ENCODE results near the gene OR9A4. TPM values are rescaled to one million over a fixed set of nuclear protein-coding genes. Genes with fewer than 3 reads are reported as not detected.

Gene OR9A4
- total RNA-seq, 1 experiment from 2014 or later, result not detected

- ChIA-PET CTCF (no interaction called here), POLR2A (no interaction called here), RAD21 (ENCODE audit: low non-redundant PET in 1 of 2, low total read pairs in 2 of 2, uncharacterized antibody in 2 of 2, unreplicated experiment in 2 of 2) (no interaction called here)
- no peaks in the 10 kb centered on the region for H3K9me2 ChIP-seq (ENCODE audit: insufficient read depth)
- H3K9ac ChIP-seq (ENCODE audit: low read length), result no peak overlapping the region
- H3K9me3 ChIP-seq (ENCODE audit: control insufficient read depth in 1 of 2, insufficient read depth in 1 of 2, low read depth in 1 of 2, low read length in 2 of 2), result peaks cover 0 to 3% of the 10 kb centered on the region in 2 experiments; a peak in 1 of 4 replicates
- H3K79me2 ChIP-seq (ENCODE audit: insufficient read depth, low read length), result no peaks in the 10 kb centered on the region
- no peak overlapping the region for H3K4me3 ChIP-seq (replicated peaks in 1 of 2; ENCODE audit: low read depth in 1 of 2, low read length in 2 of 2)
- TF ChIP-seq TCF7L2 (IDR thresholded peaks at IDR 0.05; ENCODE audit: borderline replicate concordance, extremely low read depth, insufficient read depth, insufficient read length) (no peak), POLR2A (IDR thresholded peaks at IDR 0.05; ENCODE audit: borderline replicate concordance, extremely low read depth, insufficient read depth, insufficient read length) (no peak), EZH2 (IDR thresholded peaks at IDR 0.05) (no peak), JUND (IDR thresholded peaks at IDR 0.05) (no peak), ZFX (IDR thresholded peaks at IDR 0.05) (no peak), SRF (IDR thresholded peaks at IDR 0.05; ENCODE audit: low read depth) (no peak), SIN3A (IDR thresholded peaks at IDR 0.05; ENCODE audit: low read depth) (no peak), REST (IDR thresholded peaks at IDR 0.05; ENCODE audit: low read depth) (no peak), POLR2AphosphoS5 (IDR thresholded peaks at IDR 0.05; ENCODE audit: low read depth, low read length) (no peak), ZBTB33 (IDR thresholded peaks at IDR 0.05; ENCODE audit: extremely low read depth, insufficient replicate concordance, low read length) (no peak), ZNF274 (IDR thresholded peaks at IDR 0.05; ENCODE audit: low read depth, low read length) (no peak), FOSL1 (IDR thresholded peaks at IDR 0.05; ENCODE audit: low read depth) (no peak)
- H4K20me1 ChIP-seq (ENCODE audit: insufficient read depth), result no peaks in the 10 kb centered on the region
- no peaks in the 10 kb centered on the region for H3K4me1 ChIP-seq (ENCODE audit: control insufficient read depth in 1 of 2, insufficient read depth in 2 of 2, low read length in 2 of 2)
- ATAC-seq (no peak), DNase-seq (ENCODE audit: low read depth, low spot score) (no peak)
- H3K4me2 ChIP-seq (ENCODE audit: low read length), result no peak overlapping the region
- H3K27me3 ChIP-seq (ENCODE audit: insufficient read depth, low read length), result no peaks in the 10 kb centered on the region
- no peaks in the 10 kb centered on the region for H3K36me3 ChIP-seq (ENCODE audit: control insufficient read depth in 1 of 2, insufficient read depth in 2 of 2, low read length in 2 of 2)
- no peak overlapping the region for H3K27ac ChIP-seq (ENCODE audit: low read depth, low read length)
- no peak overlapping the region for H2AFZ ChIP-seq (ENCODE audit: low read depth, low read length, poor library complexity, severe bottlenecking)
- no TSS peak for BruUV-seq (replicated peaks)
- intact Hi-C loops (cut with micrococcal nuclease), result no loop called here
These were observed 29.2 kb downstream of the OR9A4 start for GRCh38 chr7:141945356-141945755.
